HepG2 (cell line): ENCODE measurements around the gene EPHX1. TPM values are rescaled to one million over a fixed set of nuclear protein-coding genes. Genes with fewer than 3 reads are reported as not detected.
A peak's percentile ranks its signal among the peaks of the same experiment; 100 is the strongest.

Experiments used
- ATAC-seq: fragments of 200-7000 bp; cut with Tn5 transposase; 3 replicates; pipeline ENCODE4 v1.9.1; 2020; ENCODE audit warnings: mild to moderate bottlenecking, moderate library complexity
- BruUV-seq: library from RNA; stranded (reverse); fragments of 400-500 nt; replicated peaks from 2 replicates; lab custom pipeline; 2021; lab: Mats Ljungman, UMichigan
- CTCF ChIA-PET: fragments of 300-600 bp; formaldehyde crosslinking; extraction: SDS; loops from one replicate; lab custom pipeline; 2021; ENCODE audit warnings: low total read pairs, inconsistent platforms, low intra/inter-chr PET ratio; lab: Yijun Ruan, JAX
- POLR2A ChIA-PET: fragments of 350-600 bp; sonication (Branson Sonifier 250); formaldehyde crosslinking; loops from one replicate; lab custom pipeline; 2020; ENCODE audit warnings: antibody characterized with exemption, inconsistent platforms; lab: Yijun Ruan, JAX
- DNase-seq: peaks from one replicate; pipeline ENCODE4 v3.0.0-alpha.2; 2015; ENCODE audit warnings: low spot score
- FAIRE-seq: peaks from 3 replicates; lab custom pipeline; 2011; peaks lifted over from hg19 to GRCh38; lab: Jason Lieb, UNC
- H2AFZ ChIP-seq: one replicate; pipeline ENCODE4 v1.6.1; 2011; ENCODE audit warnings: low read length, inconsistent platforms
- H3K27ac ChIP-seq: fragments of 300-600 bp; 3 replicates; pipeline ENCODE4 v1.8.0; 2011; ENCODE audit warnings: mixed run types, mild to moderate bottlenecking, mixed read lengths, low read length, inconsistent platforms; ENCODE audit not compliant: insufficient read depth; ENCODE audit errors: extremely low read length
- H3K27me3 ChIP-seq, 2 experiments: fragments of 200-600 bp in 1 of 2; 2 replicates in 1 of 2; 3 replicates in 1 of 2; pipeline versions ENCODE4 v1.6.0 to v1.8.0; 2011; ENCODE audit warnings: low read length in 2 of 2, mild to moderate bottlenecking in 2 of 2, moderate library complexity in 2 of 2, inconsistent platforms in 1 of 2; ENCODE audit not compliant: insufficient read depth in 2 of 2, control insufficient read depth in 1 of 2
- H3K36me3 ChIP-seq, 2 experiments: fragments of 200-600 bp in 1 of 2; replicated peaks in 1 of 2; 2 replicates in 1 of 2; 3 replicates in 1 of 2; pipeline versions ENCODE4 v1.5.1 to v1.8.0; 2011; ENCODE audit warnings: low read length in 2 of 2, inconsistent platforms in 1 of 2; ENCODE audit not compliant: insufficient read depth in 2 of 2, control insufficient read depth in 1 of 2
- H3K4me1 ChIP-seq: 2 replicates; pipeline ENCODE4 v1.5.1; 2012; ENCODE audit warnings: low read length, inconsistent platforms; ENCODE audit not compliant: insufficient read depth
- H3K4me2 ChIP-seq: 2 replicates; pipeline ENCODE4 v1.6.0; 2011; ENCODE audit warnings: low read depth, low read length, inconsistent platforms
- H3K4me3 ChIP-seq, 3 experiments: fragments of 200-600 bp in 1 of 3; sonication (generic), shearing (Covaris generic) in 1 of 3; replicated peaks in 1 of 3; 2 replicates each; pipeline ENCODE4 v1.5.1; 2011 to 2016; ENCODE audit warnings: low read length in 3 of 3, inconsistent platforms in 2 of 3, low read depth in 2 of 3, mild to moderate bottlenecking in 2 of 3, control low read depth in 1 of 3, mixed read lengths in 1 of 3; ENCODE audit not compliant: insufficient read depth in 1 of 3
- H3K79me2 ChIP-seq: one replicate; pipeline ENCODE4 v1.6.1; 2011; ENCODE audit warnings: low read length, inconsistent platforms; ENCODE audit not compliant: insufficient read depth
- H3K9ac ChIP-seq: 2 replicates; pipeline ENCODE4 v1.6.0; 2011; ENCODE audit warnings: mild to moderate bottlenecking, low read depth, low read length, inconsistent platforms; ENCODE audit not compliant: insufficient read depth
- H3K9me3 ChIP-seq: 2 replicates; pipeline ENCODE4 v1.5.1; 2012; ENCODE audit warnings: mild to moderate bottlenecking, low read length
- H4K20me1 ChIP-seq: 2 replicates; pipeline ENCODE4 v1.6.0; 2011; ENCODE audit warnings: inconsistent platforms, mild to moderate bottlenecking, low read length, moderate library complexity; ENCODE audit not compliant: insufficient read depth
- CTCF ChIP-seq: sonication (generic); formaldehyde crosslinking; IDR thresholded peaks from 2 replicates; pipeline ENCODE4 v1.5.0; 2020; ENCODE audit warnings: mild to moderate bottlenecking, missing genetic modification reagents, moderate library complexity
- ZNF230 ChIP-seq: sonication (generic); formaldehyde crosslinking; IDR thresholded peaks from 2 replicates; pipeline ENCODE4 v1.4.0; 2020; ENCODE audit warnings: mild to moderate bottlenecking, missing genetic modification reagents
- ZNF468 ChIP-seq: sonication (generic); formaldehyde crosslinking; IDR thresholded peaks from 2 replicates; pipeline ENCODE4 v1.8.0; 2022; ENCODE audit warnings: mild to moderate bottlenecking, moderate library complexity, missing genetic modification reagents
- WGBS: methylation state at CpG from one replicate; pipeline ENCODE4 v1.1.6; 2017; ENCODE audit warnings: low lambda C conversion rate; 5-methylcytosine and 5-hydroxymethylcytosine counted together
- in situ Hi-C: cut with HindIII; loops from 2 replicates; pipeline ENCODE4 v1.10.0; 2017; ENCODE audit warnings: low pct_unique_long_range_greater_than_20kb; ENCODE audit not compliant: extremely low pct_ligation_motif_present
- intact Hi-C: fragments of 100-400 bp; cut with micrococcal nuclease; formaldehyde crosslinking; loops from one replicate; pipeline ENCODE4 v1.10.0; 2022; ENCODE audit not compliant: unreplicated experiment
- polyA plus RNA-seq, 8 experiments: library from polyadenylated mRNA; depleted of rRNA in 3 of 8; stranded (reverse) in 7 of 8; unstranded in 1 of 8; fragments of >200 nt; fragmentation: Illumina TruSeq in 4 of 8; extraction: Trizol in 4 of 8; gene quantifications; 2 replicates each; pipeline versions ENCODE4 v1.2.1 to v1.2.3, GENCODE V29; 2011 to 2016; ENCODE audit warnings: low read depth in 4 of 8, missing spikeins in 1 of 8, mixed read lengths in 1 of 8; ENCODE audit not compliant: insufficient read depth in 1 of 8
- total RNA-seq, 5 experiments: library from RNA; depleted of rRNA; stranded (reverse); fragments of >200 nt; fragmentation: Illumina TruSeq; extraction: Trizol; gene quantifications; 2 replicates each; pipeline ENCODE4 v1.2.3, GENCODE V29; 2016; ENCODE audit warnings: low read depth in 1 of 5

Gene EPHX1
- total and polyA plus RNA-seq, 2 of the 13 experiments (the other 11 are each of a cell fraction or from before 2014, with no cell fraction given): 27.7 to 36.5 TPM

DNA sequence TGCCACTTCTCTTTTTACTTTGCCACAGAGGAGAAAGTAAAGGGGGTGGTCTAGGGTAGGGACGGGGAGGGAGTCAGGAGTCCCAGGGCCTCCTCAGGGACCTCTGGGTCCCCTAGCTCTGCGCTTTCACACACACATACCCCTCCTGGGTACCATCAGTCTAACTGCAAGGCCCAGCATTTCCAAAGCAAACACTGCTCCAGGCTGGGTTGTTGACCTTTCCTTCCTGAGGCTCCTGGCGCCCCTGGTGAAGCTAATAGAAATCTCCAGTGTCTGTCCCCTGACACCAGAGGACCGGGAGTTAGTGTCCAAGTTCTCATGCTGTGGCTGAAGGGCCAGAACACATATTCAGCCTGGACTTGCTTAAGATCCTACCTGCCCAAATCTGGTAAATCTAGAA is 68.4 kb downstream of the EPHX1 start (continued):
- peak; percentile 33; the same call in 1 of the 2 replicates for TF ChIP-seq CTCF

GRCh38 chr1:225879521-225880221 is 69.7 kb downstream of the EPHX1 start:
- H3K4me1 ChIP-seq: peaks cover 55% of the 10 kb centered on the region
- H3K4me2 ChIP-seq: peak overlapping the region; percentile 100
- H3K27ac ChIP-seq: peak overlapping the region; percentile 80
- DNase-seq (peak; percentile 21), FAIRE-seq (no peak), ATAC-seq (no peak)
- H3K27me3 ChIP-seq: no peaks in the 10 kb centered on the region; a peak in 1 of 5 replicates
- H3K9me3 ChIP-seq: no peaks in the 10 kb centered on the region
- in situ Hi-C loops: no loop called here
- ChIA-PET CTCF (interaction anchor here (1.2 kb wide), 1 partner anchor 405 kb away, joined by 3 read pairs; no protein-coding TSS in a partner anchor), POLR2A (interaction anchor here (3.9 to 4.6 kb wide), 3 partner anchors 11 to 68 kb away, joined by 28 to 42 read pairs (median 29); partner anchors contain the start of genes EPHX1, LEFTY1 and PYCR2)
- peaks cover 37% of the 10 kb centered on the region for H3K79me2 ChIP-seq
- H2AFZ ChIP-seq: no peak overlapping the region
- 58% methylated on average over 5 of the region's 8 CpGs for WGBS
- peaks cover 2 to 18% of the 10 kb centered on the region in 2 experiments; a peak in 4 of 5 replicates for H3K36me3 ChIP-seq
- intact Hi-C loops: loop anchor here (5.0 to 10.0 kb wide), 3 partner anchors 33 to 95 kb away; partner anchors contain the start of gene PYCR2
- H4K20me1 ChIP-seq: peaks cover 20% of the 10 kb centered on the region
- peak overlapping the region in 1 of 3 experiments; percentile 93; a peak in 2 of 6 replicates for H3K4me3 ChIP-seq
- peak overlapping the region; percentile 88 for H3K9ac ChIP-seq
- no TSS peak for BruUV-seq
- TF ChIP-seq ZNF468 (CRISPR knock-in tag) (no peak), ZNF230 (CRISPR knock-in tag) (0 out of 2 replicates have a peak, but pooled peaks have one; percentile 3)
